Kidney epithelial cell (primary cell): Measurements from ENCODE around the gene RASSF5. TPM values are rescaled to one million over a fixed set of nuclear protein-coding genes. Genes with fewer than 3 reads are reported as not detected.

ENCODE experiments used
- DNase-seq: peaks from one replicate; pipeline ENCODE4 v3.0.0-alpha.2; 2010; ENCODE audit warnings: low read depth
- H3K27me3 ChIP-seq: 2 replicates; pipeline ENCODE4 v1.6.0; 2011; ENCODE audit warnings: low read length; ENCODE audit not compliant: control insufficient read depth, insufficient read depth
- H3K36me3 ChIP-seq: 2 replicates; pipeline ENCODE4 v1.5.1; 2011; ENCODE audit warnings: low read length; ENCODE audit not compliant: control insufficient read depth, insufficient read depth
- H3K4me3 ChIP-seq: 2 replicates; pipeline ENCODE4 v1.5.1; 2011; ENCODE audit warnings: low read depth, mild to moderate bottlenecking, control low read depth, low read length
- total RNA-seq: library from RNA; depleted of rRNA; stranded (reverse); fragments of >200 nt; gene quantifications from 2 replicates; pipeline ENCODE4 v1.2.3, GENCODE V29; 2015
- TF ChIP-seq, protein P1 (sequence below): IDR thresholded peaks from 2 replicates; pipeline ENCODE4 v1.5.1; 2011; ENCODE audit warnings: mild to moderate bottlenecking, moderate library complexity, low read length, control low read depth, inconsistent platforms; ENCODE audit not compliant: insufficient read depth, poor library complexity, severe bottlenecking

RASSF5 gene
- total RNA-seq, 1 donor from 2014 or later: 4.2 TPM

DNA sequence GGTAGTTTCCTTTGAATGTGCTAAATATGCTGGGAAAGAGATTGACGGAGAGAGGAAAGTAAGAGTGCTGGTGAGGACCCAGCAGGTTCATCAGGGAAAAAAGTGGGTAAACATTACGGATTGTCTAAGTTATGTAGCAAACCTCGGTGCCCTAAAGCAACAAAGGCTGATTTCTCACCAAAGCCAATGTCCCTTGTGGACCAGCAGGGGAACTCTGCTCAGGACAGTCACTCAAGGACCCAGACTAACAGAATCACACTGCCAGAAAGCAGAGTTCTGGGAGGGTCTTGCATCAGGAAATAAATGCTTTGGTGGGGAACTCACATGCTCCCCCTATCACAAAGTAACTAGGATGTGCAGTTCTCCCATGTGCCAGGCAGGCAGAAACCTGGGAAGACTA is 38.8 kb upstream of the RASSF5 start:
- no peaks in the 10 kb centered on the region for H3K27me3 ChIP-seq
- no peaks in the 10 kb centered on the region for H3K36me3 ChIP-seq
- no peak overlapping the region for H3K4me3 ChIP-seq
- TF ChIP-seq, protein P1, sequence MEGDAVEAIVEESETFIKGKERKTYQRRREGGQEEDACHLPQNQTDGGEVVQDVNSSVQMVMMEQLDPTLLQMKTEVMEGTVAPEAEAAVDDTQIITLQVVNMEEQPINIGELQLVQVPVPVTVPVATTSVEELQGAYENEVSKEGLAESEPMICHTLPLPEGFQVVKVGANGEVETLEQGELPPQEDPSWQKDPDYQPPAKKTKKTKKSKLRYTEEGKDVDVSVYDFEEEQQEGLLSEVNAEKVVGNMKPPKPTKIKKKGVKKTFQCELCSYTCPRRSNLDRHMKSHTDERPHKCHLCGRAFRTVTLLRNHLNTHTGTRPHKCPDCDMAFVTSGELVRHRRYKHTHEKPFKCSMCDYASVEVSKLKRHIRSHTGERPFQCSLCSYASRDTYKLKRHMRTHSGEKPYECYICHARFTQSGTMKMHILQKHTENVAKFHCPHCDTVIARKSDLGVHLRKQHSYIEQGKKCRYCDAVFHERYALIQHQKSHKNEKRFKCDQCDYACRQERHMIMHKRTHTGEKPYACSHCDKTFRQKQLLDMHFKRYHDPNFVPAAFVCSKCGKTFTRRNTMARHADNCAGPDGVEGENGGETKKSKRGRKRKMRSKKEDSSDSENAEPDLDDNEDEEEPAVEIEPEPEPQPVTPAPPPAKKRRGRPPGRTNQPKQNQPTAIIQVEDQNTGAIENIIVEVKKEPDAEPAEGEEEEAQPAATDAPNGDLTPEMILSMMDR: no peak
- DNase-seq: no peak

DNA sequence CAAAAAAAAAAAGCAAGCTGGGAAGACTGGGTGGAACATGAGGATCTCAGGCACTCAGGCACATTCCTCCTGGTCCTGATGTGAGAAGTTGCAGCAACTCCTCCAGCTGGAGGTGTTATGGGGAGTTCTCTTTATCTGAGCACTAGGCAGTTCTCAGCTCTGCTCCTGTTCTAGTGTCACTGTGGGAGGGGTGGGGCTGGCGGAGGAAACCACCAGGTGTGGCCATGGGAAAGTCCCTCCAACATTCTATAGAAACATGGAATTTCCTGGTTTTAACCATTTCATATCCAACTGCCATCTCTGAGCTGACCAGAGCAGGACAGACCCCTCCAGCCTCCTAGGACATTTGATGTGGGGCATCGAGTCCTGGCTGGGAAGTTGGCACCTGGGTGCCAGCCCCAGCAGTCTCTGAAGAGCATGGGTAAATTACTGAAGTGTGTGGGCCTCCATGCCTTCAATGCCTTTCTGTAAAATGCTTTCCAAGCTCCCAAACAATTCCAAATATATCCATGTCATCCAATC is 37.9 kb upstream of the RASSF5 start:
- Histone ChIP-seq H3K4me3 (no peak overlapping the region), H3K27me3 (no peaks in the 10 kb centered on the region), H3K36me3 (no peaks in the 10 kb centered on the region)
- TF ChIP-seq, protein P1: no peak
- no peak for DNase-seq

DNA sequence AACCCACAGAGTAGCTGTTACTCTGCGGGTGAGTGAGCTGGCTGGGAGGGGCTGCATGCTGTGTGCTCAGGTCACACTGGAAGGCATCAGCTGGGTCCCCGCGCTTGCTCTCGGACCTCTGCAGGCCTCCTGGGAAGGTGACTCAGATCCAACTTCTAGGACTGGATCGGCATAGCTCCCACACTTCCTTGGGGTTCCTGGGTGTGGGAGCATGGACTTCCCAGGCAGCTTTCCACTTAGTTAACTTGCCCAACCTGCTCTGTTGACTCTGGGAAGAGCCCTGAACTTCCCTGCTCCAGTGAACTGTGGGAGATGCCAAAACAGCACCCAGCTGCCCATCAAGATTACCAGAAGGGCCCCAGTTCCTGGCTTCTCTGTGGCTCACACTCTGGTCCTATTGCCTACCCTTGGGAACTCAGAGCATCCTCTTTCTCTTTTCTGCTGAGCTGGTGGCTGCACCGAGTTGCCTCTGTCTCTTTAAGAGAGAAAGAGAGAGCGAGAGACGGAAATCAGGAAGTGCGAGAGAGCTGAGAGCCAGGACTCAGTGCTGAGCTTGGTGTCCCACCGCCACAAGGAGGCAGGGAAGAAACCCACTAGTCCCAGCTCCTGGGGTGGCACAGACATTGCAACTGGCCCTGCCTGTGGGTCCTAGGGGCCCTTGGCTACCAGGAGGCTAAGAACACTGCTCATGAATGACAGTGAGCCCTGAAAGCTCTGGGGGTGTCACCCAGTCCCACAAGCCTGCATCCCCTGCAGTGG is 37.2 kb upstream of the RASSF5 start, which contains the start of gene IKBKE:
TSS of gene IKBKE (plus strand) at position 544 of the 759 bp plus-strand sequence. CDS start 2,752 bp downstream, outside the sequence.
- Histone ChIP-seq H3K36me3 (no peaks in the 10 kb centered on the region), H3K4me3 (peak within 1 kb of the TSS; percentile 66), H3K27me3 (no peaks in the 10 kb centered on the region)
- TF ChIP-seq, protein P1: peak; percentile 48
- no peak for DNase-seq

DNA sequence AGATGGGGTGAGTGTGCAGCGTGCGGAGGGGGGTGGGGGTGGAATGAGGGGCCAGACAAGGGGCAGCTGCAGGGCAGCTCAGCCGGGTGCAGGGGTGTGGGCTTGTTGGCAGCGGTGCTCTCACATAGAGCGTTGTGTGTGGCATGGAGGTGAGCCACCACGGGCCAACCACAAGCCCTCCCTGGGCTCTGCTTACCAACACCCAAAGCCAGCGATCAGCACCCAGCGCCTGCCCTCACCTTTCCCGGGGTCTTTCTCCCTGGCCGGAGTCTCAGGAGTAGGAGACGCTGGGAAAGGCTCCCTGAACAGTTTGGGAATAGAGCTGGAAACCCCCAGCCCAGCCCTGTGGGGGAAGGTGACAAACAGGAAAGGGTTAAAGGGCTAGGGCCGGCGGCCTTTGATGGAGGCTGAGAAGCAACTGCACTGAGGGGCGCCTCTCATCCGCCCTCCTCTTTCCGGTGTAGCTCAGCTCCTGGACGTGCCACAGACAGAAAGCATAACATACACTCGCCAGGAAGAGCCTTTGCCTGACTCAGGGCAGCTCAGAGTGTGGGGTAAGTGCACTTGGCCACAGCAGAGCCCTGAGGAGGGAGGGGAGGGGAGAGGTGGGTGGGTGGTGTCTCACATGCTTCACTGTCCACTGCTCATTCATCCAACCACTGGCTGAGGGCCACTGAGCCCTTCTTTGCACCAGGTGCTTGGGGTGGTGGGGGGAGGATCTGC is 36.5 kb upstream of the RASSF5 start:
- no peaks in the 10 kb centered on the region for H3K36me3 ChIP-seq
- peak overlapping the region; percentile 66 for H3K4me3 ChIP-seq
- DNase-seq: peak; percentile 82
- TF ChIP-seq, protein P1: no peak
- H3K27me3 ChIP-seq: no peaks in the 10 kb centered on the region

DNA sequence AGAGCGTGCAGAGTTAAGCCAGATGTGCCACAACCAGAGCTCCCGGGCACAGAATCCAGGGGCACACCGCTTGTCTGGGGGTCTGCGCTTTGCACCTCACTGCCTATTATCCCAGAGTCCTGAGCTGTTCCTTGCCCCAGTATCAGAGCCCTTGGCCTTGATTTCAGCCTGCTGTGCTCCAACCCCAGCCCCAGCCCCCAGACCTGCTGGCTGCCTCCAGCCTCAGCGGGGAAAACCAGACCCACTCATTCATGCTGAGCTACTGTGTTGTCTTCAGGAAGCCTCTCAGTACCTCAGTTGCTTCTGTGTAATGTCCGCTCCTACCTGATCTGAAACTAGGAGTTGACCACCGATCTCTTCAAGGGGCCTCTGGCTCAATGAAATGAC is 35.9 kb upstream of the RASSF5 start:
- Histone ChIP-seq H3K36me3 (no peaks in the 10 kb centered on the region), H3K4me3 (peak overlapping the region; percentile 66), H3K27me3 (no peaks in the 10 kb centered on the region)
- TF ChIP-seq, protein P1: no peak
- DNase-seq: no peak
